Thyroid gland (tissue), 4 donors: ENCODE measurements around the gene BRIP1. TPM values are rescaled to one million over a fixed set of nuclear protein-coding genes. Genes with fewer than 3 reads are reported as not detected.

Experiments
- DNase-seq, 2 donors: peaks; one replicate each; pipeline ENCODE4 v3.0.0-alpha.2; 2019
- H3K27ac ChIP-seq, 3 donors: fragments of 200-600 bp; sonication (generic); 1 replicate in 2 of 3; 2 replicates in 1 of 3; pipeline ENCODE4 v1.5.1; 2016 to 2019; ENCODE audit warnings: mild to moderate bottlenecking in 1 of 3, moderate library complexity in 1 of 3
- H3K27me3 ChIP-seq: fragments of 200-600 bp; sonication (generic); one replicate; pipeline ENCODE4 v1.5.1; 2019
- H3K36me3 ChIP-seq, 2 donors: fragments of 200-600 bp; sonication (generic); one replicate each; pipeline ENCODE4 v1.5.1; 2016 to 2019
- H3K4me1 ChIP-seq, 2 donors: fragments of 200-600 bp; sonication (generic); one replicate each; pipeline ENCODE4 v1.5.1; 2017 to 2019
- H3K4me3 ChIP-seq, 3 donors: fragments of 200-600 bp; sonication (generic); replicated peaks in 1 of 3; 1 replicate in 2 of 3; 2 replicates in 1 of 3; pipeline ENCODE4 v1.5.1; 2016; ENCODE audit warnings: mild to moderate bottlenecking in 1 of 3
- H3K9me3 ChIP-seq: fragments of 200-600 bp; sonication (generic); one replicate; pipeline ENCODE4 v1.5.1; 2017
- POLR2A ChIP-seq, 2 donors: fragments of 450-650 bp; IDR thresholded peaks; one replicate each; pipeline ENCODE4 v1.6.1; 2017; ENCODE audit warnings: antibody characterized with exemption in 2 of 2, mild to moderate bottlenecking in 2 of 2, moderate library complexity in 1 of 2
- WGBS, 2 donors: methylation state at CpG; one replicate each; pipeline ENCODE4 v1.1.5; 2017; 5-methylcytosine and 5-hydroxymethylcytosine counted together
- intact Hi-C: fragments of 100-400 bp; cut with DNase I; formaldehyde crosslinking; loops from one replicate; pipeline ENCODE4 v1.15.1; 2023
- total RNA-seq, 4 donors: library from RNA; depleted of rRNA; stranded (reverse); fragments of >200 nt; gene quantifications; one replicate each; pipeline ENCODE4 v1.2.3, GENCODE V29; 2016
- TF ChIP-seq, protein P1 (sequence below), 6 experiments: fragments of 200-600 bp in 3 of 6; fragments of 450-650 bp in 3 of 6; sonication (generic) in 3 of 6; IDR thresholded peaks; one replicate each; pipeline ENCODE4 v1.5.1; 2016 to 2019; ENCODE audit warnings: antibody characterized with exemption in 6 of 6, mild to moderate bottlenecking in 2 of 6, inconsistent platforms in 1 of 6, moderate library complexity in 1 of 6

Gene BRIP1
- total RNA-seq, 4 donors from 2014 or later, result 0.40 TPM; not detected in 3

DNA sequence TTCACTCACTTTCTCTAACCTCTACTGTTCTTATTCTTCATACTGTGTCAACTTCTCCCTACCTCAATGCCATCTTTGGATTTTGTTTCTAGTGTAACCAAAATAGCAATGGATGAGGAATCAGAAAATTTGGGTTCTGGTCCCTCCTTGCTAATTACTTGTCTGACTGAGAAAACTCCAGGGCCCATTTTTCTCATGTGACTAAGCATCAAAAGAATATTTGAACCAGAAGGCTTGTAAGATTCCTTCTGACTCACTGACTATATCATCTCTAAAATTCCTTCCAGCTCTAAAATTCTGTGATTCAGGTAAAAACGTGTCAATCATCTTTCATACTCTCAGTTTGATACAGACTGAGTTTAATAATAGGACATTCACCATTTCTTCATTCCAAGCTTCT lies 57.9 kb downstream of the BRIP1 start:
- H3K27me3 ChIP-seq, result no peaks in the 10 kb centered on the region
- H3K4me3 ChIP-seq, result no peak overlapping the region
- H3K27ac ChIP-seq, result no peak overlapping the region
- no peaks in the 10 kb centered on the region for H3K9me3 ChIP-seq
- TF ChIP-seq, protein P1, sequence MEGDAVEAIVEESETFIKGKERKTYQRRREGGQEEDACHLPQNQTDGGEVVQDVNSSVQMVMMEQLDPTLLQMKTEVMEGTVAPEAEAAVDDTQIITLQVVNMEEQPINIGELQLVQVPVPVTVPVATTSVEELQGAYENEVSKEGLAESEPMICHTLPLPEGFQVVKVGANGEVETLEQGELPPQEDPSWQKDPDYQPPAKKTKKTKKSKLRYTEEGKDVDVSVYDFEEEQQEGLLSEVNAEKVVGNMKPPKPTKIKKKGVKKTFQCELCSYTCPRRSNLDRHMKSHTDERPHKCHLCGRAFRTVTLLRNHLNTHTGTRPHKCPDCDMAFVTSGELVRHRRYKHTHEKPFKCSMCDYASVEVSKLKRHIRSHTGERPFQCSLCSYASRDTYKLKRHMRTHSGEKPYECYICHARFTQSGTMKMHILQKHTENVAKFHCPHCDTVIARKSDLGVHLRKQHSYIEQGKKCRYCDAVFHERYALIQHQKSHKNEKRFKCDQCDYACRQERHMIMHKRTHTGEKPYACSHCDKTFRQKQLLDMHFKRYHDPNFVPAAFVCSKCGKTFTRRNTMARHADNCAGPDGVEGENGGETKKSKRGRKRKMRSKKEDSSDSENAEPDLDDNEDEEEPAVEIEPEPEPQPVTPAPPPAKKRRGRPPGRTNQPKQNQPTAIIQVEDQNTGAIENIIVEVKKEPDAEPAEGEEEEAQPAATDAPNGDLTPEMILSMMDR (IDR thresholded peaks at IDR 0.05), result no peak
- TF ChIP-seq POLR2A (IDR thresholded peaks at IDR 0.05), result no peak
- intact Hi-C loops, result no loop called here
- DNase-seq, result no peak
- H3K4me1 ChIP-seq, result no peaks in the 10 kb centered on the region
- 74 to 80% methylated on average over 1 of the region's 1 CpG for WGBS, 2 donors
- no peaks in the 10 kb centered on the region for H3K36me3 ChIP-seq

DNA sequence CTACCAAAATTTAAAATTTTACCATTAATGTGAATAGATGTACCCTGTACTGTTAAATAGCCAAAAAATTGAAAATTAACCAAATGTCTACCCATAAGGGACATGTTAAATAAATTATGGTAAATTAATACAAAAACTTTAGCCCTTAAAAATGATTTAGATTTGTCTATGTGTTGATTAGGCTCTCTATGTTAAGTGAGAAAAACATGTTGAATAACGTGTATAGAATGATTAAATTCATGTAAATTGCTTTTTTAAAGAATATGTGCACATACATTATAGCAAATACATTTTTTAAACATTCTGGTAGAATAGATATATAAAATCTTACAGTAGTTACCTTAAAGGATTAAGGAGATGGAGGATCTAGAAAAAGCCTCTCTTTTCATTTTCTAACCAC lies 59.5 kb downstream of the BRIP1 start:
- intact Hi-C loops, result no loop called here
- DNase-seq, result no peak
- Histone ChIP-seq H3K4me3 (no peak overlapping the region), H3K36me3 (no peaks in the 10 kb centered on the region), H3K9me3 (no peaks in the 10 kb centered on the region), H3K27me3 (no peaks in the 10 kb centered on the region), H3K27ac (no peak overlapping the region), H3K4me1 (no peaks in the 10 kb centered on the region)
- WGBS, 2 donors, result 96 to 97% methylated on average over 1 of the region's 1 CpG
- TF ChIP-seq POLR2A (IDR thresholded peaks at IDR 0.05), result no peak
- TF ChIP-seq, protein P1 (IDR thresholded peaks at IDR 0.05), result no peak

DNA sequence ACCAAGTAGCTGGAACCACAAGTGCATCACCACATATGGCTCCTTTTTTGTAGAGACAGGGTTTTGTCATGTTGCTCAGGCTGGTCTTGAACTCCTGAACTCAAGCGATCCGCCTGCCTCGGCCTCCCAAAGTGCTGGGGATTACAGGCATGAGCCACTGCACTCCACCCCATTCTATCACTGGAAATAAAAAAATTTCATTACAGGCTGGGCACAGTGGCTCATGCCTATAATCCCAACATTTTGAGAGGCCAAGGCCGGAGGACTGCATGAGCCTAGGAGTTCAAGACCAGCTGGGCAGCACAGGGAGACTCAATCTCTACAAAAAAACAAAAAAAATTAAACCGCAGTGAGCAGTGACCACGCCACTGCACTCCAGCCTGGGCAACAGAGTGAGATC lies 60.1 kb downstream of the BRIP1 start:
- WGBS, 2 donors, result 96 to 98% methylated on average over 6 of the region's 6 CpGs

DNA sequence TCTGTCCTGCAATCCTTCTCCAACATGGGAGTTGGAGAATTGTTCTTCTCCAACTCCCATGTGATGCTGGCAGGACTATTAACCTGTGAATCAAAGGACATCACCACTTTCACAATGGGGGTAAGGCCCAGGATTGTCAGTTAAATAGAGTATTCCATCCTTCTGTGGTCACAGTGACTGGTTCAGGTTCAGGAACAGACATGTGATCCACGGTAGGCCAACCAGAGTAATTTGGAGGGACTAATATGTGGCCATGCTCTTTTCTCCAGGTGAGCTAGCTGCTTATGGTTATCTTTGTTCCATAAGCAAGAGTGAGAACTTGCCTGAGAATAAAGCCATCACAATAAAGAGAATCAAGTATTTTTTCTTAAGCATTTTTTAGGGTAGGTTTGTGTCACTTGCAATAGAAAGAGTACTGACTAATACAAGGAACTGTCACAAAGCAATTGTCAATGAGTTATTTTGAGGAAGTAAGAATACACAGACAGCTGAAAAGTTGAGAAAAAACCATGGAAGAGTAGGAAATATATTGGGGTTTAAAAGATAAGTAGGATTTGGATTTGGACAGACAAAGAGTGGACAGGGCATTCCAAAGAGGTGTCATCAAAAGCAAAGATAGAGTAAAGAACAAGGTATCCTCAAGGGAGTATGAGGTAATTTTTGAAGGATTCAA lies 63.4 kb downstream of the BRIP1 start:
- Histone ChIP-seq H3K4me3 (no peak overlapping the region), H3K9me3 (no peaks in the 10 kb centered on the region), H3K27ac (no peak overlapping the region), H3K4me1 (no peaks in the 10 kb centered on the region), H3K27me3 (no peaks in the 10 kb centered on the region), H3K36me3 (no peaks in the 10 kb centered on the region)
- 90 to 100% methylated on average over 1 of the region's 1 CpG for WGBS, 2 donors
- no peak for DNase-seq
- intact Hi-C loops, result no loop called here
- TF ChIP-seq, protein P1 (IDR thresholded peaks at IDR 0.05), result no peak
- TF ChIP-seq POLR2A (IDR thresholded peaks at IDR 0.05), result no peak

More for the DNA sequence above, 60.1 kb downstream of the BRIP1 start:
- DNase-seq, result no peak
- H3K9me3 ChIP-seq, result no peaks in the 10 kb centered on the region
- TF ChIP-seq, protein P1 (IDR thresholded peaks at IDR 0.05), result no peak
- TF ChIP-seq POLR2A (IDR thresholded peaks at IDR 0.05), result no peak
- no peak overlapping the region for H3K27ac ChIP-seq
- H3K36me3 ChIP-seq, result no peaks in the 10 kb centered on the region
- no peaks in the 10 kb centered on the region for H3K27me3 ChIP-seq
- no peaks in the 10 kb centered on the region for H3K4me1 ChIP-seq
- intact Hi-C loops, result no loop called here
- no peak overlapping the region for H3K4me3 ChIP-seq

DNA sequence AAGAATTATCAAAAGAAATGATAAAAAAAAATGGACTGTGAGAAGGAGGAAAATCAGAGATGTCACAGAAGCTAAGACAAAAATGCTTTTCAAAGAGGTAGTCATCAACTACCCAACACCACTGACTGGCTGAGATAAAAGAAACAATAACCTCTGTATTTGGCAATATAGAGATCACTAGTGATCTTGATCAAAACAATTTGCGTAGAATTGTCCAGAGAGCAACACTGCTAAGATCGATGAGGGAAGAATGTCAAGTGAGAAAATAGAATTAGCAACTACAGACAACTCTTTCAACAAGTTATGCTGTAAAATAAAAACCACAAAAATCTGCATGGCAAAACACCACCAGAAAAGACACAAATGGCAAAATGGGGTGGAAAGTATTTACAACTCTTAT lies 66.0 kb downstream of the BRIP1 start:
- intact Hi-C loops, result no loop called here
- Histone ChIP-seq H3K9me3 (no peaks in the 10 kb centered on the region), H3K27ac (no peak overlapping the region), H3K4me3 (no peak overlapping the region), H3K4me1 (no peaks in the 10 kb centered on the region), H3K36me3 (no peaks in the 10 kb centered on the region), H3K27me3 (no peaks in the 10 kb centered on the region)
- no peak for TF ChIP-seq POLR2A (IDR thresholded peaks at IDR 0.05)
- TF ChIP-seq, protein P1 (IDR thresholded peaks at IDR 0.05), result no peak
- 95% methylated on average over 2 of the region's 2 CpGs for whole genome bisulfite sequencing, 2 donors
- no peak for DNase-seq
